ENCODE data around the gene TMC4.

GRCh38 chr19:54145541-54146158, 27.3 kb downstream of the TMC4 start:
- TF ChIP-seq POLR2AphosphoS5 (IDR thresholded peaks at IDR 0.05) (no peak), CTCF (IDR thresholded peaks at IDR 0.05; ENCODE audit: poor library complexity, severe bottlenecking) (no peak), EZH2 (IDR thresholded peaks at IDR 0.05; ENCODE audit: borderline replicate concordance, insufficient read depth, low read length, poor library complexity, severe bottlenecking) (no peak), SMC3 (conservative IDR thresholded peaks at IDR 0.05; ENCODE audit: poor library complexity) (no peak), RAD21 (conservative IDR thresholded peaks at IDR 0.05) (no peak), TAF1 (IDR thresholded peaks at IDR 0.05; ENCODE audit: low read depth) (no peak), EP300 (conservative IDR thresholded peaks at IDR 0.05; ENCODE audit: poor library complexity, severe bottlenecking) (no peak)

All from neural cell (in vitro differentiated cells).